Psoas muscle (tissue), 8 donors: Measurements from ENCODE around the gene GRAP2. TPM values are rescaled to one million over a fixed set of nuclear protein-coding genes. Genes with fewer than 3 reads are reported as not detected.

Experiments
- ATAC-seq, 4 donors: fragments of 200-7000 bp; cut with Tn5 transposase; one replicate each; pipeline ENCODE4 v1.9.1; 2020; ENCODE audit warnings: moderate library complexity in 3 of 4, mild to moderate bottlenecking in 2 of 4
- DNase-seq, 2 donors: peaks; one replicate each; pipeline ENCODE4 v3.0.0-alpha.2; 2020
- H3K27ac ChIP-seq: fragments of 200-600 bp; one replicate; pipeline ENCODE4 v1.8.0; 2022
- H3K27me3 ChIP-seq, 3 donors: fragments of 200-600 bp in 1 of 3; one replicate each; pipeline versions ENCODE4 v1.6.1 to v1.8.0; 2013 to 2022; ENCODE audit warnings: low read length in 2 of 3, mild to moderate bottlenecking in 2 of 3, moderate library complexity in 1 of 3; ENCODE audit not compliant: insufficient read depth in 3 of 3
- H3K36me3 ChIP-seq, 2 donors: fragments of 200-600 bp in 1 of 2; one replicate each; pipeline versions ENCODE4 v1.6.1 to v1.8.0; 2013 to 2022; ENCODE audit warnings: low read depth in 1 of 2, mild to moderate bottlenecking in 1 of 2, moderate library complexity in 1 of 2; ENCODE audit not compliant: insufficient read depth in 1 of 2
- H3K4me1 ChIP-seq: fragments of 200-600 bp; one replicate; pipeline ENCODE4 v1.8.0; 2022
- H3K4me3 ChIP-seq: fragments of 200-600 bp; one replicate; pipeline ENCODE4 v1.8.0; 2022; ENCODE audit warnings: mild to moderate bottlenecking
- H3K9me3 ChIP-seq: fragments of 200-600 bp; one replicate; pipeline ENCODE4 v1.8.0; 2022
- CTCF ChIP-seq: fragments of 200-600 bp; IDR thresholded peaks from one replicate; pipeline ENCODE4 v1.8.0; 2022; ENCODE audit warnings: antibody characterized with exemption
- WGBS, 3 donors: extraction: QIAGEN DNeasy Blood & Tissue Kit; methylation state at CpG; one replicate each; pipeline versions ENCODE4 v1.1.6 to v1.1.7; 2013; 5-methylcytosine and 5-hydroxymethylcytosine counted together
- intact Hi-C, 2 donors: fragments of 100-400 bp; cut with DNase I; formaldehyde crosslinking; loops; one replicate each; pipeline versions ENCODE4 v1.11.0 to v1.14.2; 2022
- polyA plus RNA-seq, 3 donors: library from polyadenylated mRNA; stranded (reverse); fragments of 200-250 nt; gene quantifications; one replicate each; pipeline ENCODE4 v1.2.3, GENCODE V29; 2013
- total RNA-seq, 4 donors: library from RNA; stranded (reverse); fragmentation: NEBNext Ultra II Directional in 2 of 4; extraction: Animal tissue kit (Norgen Biotek cat#: 25700) in 2 of 4; gene quantifications; one replicate each; pipeline versions ENCODE4 v1.2.1 to v1.2.4, GENCODE V29; 2021 to 2023
- donor health status: healthy with polysubstance abuse.
- donor health status: DM: no; HTN: no; CAD: no; lungs with moderate emphysema.
- donor health status: Bipolar disorder and iron deficiency.
- donor health status: healthy.
- donor health status: DM: yes; HTN: yes; CAD: no.
- donor health status: DM: no; HTN: no; CAD: no.
- donor health status: DM: no; HTN: no; CAD: no.
- donor health status: DM: yes; HTN: yes; CAD: no.

Gene GRAP2
- total and polyA plus RNA-seq, 7 donors = 0.18 to 0.88 (median 0.33) TPM

- ATAC-seq = no peak
- WGBS, 3 donors = 77 to 96% (median 89%) methylated on average over 6 to 7 of the region's 7 CpGs
- H3K36me3 ChIP-seq = no peaks in the 10 kb centered on the region
These were observed 120.1 kb downstream of the GRAP2 start for GRCh38 chr22:40020956-40021355.

GRCh38 chr22:40021401-40022000, 120.6 kb downstream of the GRAP2 start:
- TF ChIP-seq CTCF = no peak

More at GRCh38 chr22:40020956-40021355, 120.1 kb downstream of the GRAP2 start:
- H3K4me1 ChIP-seq = no peaks in the 10 kb centered on the region
- no peak overlapping the region for H3K27ac ChIP-seq
- intact Hi-C loops = loop anchor here in 1 of 2 donors (5.0 kb wide), 2 partner anchors 399 to 484 kb away; no protein-coding TSS in a partner anchor
- no peaks in the 10 kb centered on the region for H3K9me3 ChIP-seq
- H3K27me3 ChIP-seq = peaks cover 0 to 10% (median 5%) of the 10 kb centered on the region in 3 donors
- TF ChIP-seq CTCF = no peak
- no peak overlapping the region for H3K4me3 ChIP-seq
- no peak for DNase-seq

GRCh38 chr22:40022536-40023240, 121.8 kb downstream of the GRAP2 start:
- intact Hi-C loops = loop anchor here in 1 of 2 donors (5.0 kb wide), 2 partner anchors 400 to 485 kb away; no protein-coding TSS in a partner anchor
- Histone ChIP-seq H3K4me3 (no peak overlapping the region), H3K27ac (no peak overlapping the region), H3K9me3 (no peaks in the 10 kb centered on the region), H3K4me1 (no peaks in the 10 kb centered on the region), H3K27me3 (peaks cover 0 to 5% (median 5%) of the 10 kb centered on the region in 3 donors), H3K36me3 (no peaks in the 10 kb centered on the region)
- no peak for DNase-seq
- no peak for TF ChIP-seq CTCF
- 63 to 80% (median 69%) methylated on average over 11 of the region's 11 CpGs for WGBS, 3 donors
- no peak for ATAC-seq

More at GRCh38 chr22:40021401-40022000, 120.6 kb downstream of the GRAP2 start:
- Histone ChIP-seq H3K36me3 (no peaks in the 10 kb centered on the region), H3K27me3 (peaks cover 0 to 5% (median 5%) of the 10 kb centered on the region in 3 donors), H3K27ac (no peak overlapping the region), H3K4me3 (no peak overlapping the region), H3K9me3 (no peaks in the 10 kb centered on the region), H3K4me1 (no peaks in the 10 kb centered on the region)
- no peak for DNase-seq
- no peak for ATAC-seq
- intact Hi-C loops = loop anchor here in 1 of 2 donors (5.0 kb wide), 2 partner anchors 399 to 484 kb away; no protein-coding TSS in a partner anchor
- 88 to 90% (median 89%) methylated on average over 32 to 34 of the region's 34 CpGs for WGBS, 3 donors

Other genes starting within 250 kb of the GRAP2 start
- not detected for gene ENTHD1, start 7.3 kb upstream of the GRAP2 start, total RNA-seq
- not detected for gene ENTHD1, start 7.3 kb upstream of the GRAP2 start, polyA plus RNA-seq
- not detected for gene TMA7B, start 59.3 kb downstream of the GRAP2 start, total RNA-seq
- gene TMA7B, start 59.3 kb downstream of the GRAP2 start, polyA plus RNA-seq = not detected
- under 1 TPM in 3 of 4 donors, not detected in 1; 0.04 to 0.10 (median 0.09) TPM for gene FAM83F, start 93.9 kb downstream of the GRAP2 start, total RNA-seq
- gene FAM83F, start 93.9 kb downstream of the GRAP2 start, polyA plus RNA-seq = under 1 TPM; under 0.01 to 0.01 (median 0.01) TPM